Trophoblast cell (in vitro differentiated cells and primary cell): ENCODE data around the gene KRT73.
A peak's percentile ranks its signal among the peaks of the same experiment; 100 is the strongest.

ENCODE experiments used
- DNase-seq, 2 donors: peaks; one replicate each; pipeline ENCODE4 v3.0.0-alpha.2; 2016
- H2AFZ ChIP-seq: 2 replicates; pipeline ENCODE4 v1.6.1; 2013; ENCODE audit warnings: low read length, moderate library complexity, mild to moderate bottlenecking; ENCODE audit not compliant: insufficient read depth, poor library complexity
- H2AK5ac ChIP-seq: 2 replicates; pipeline ENCODE4 v1.6.1; 2013; ENCODE audit warnings: mild to moderate bottlenecking, low read length
- H2BK120ac ChIP-seq: 2 replicates; pipeline ENCODE4 v1.6.1; 2013; ENCODE audit warnings: low read length, mild to moderate bottlenecking, moderate library complexity; ENCODE audit not compliant: insufficient read depth, poor library complexity
- H2BK12ac ChIP-seq: 2 replicates; pipeline ENCODE4 v1.6.1; 2013; ENCODE audit warnings: mild to moderate bottlenecking, low read length, moderate library complexity
- H2BK5ac ChIP-seq: 2 replicates; pipeline ENCODE4 v1.6.1; 2013; ENCODE audit warnings: low read length, low read depth, moderate library complexity, mild to moderate bottlenecking; ENCODE audit not compliant: poor library complexity
- H3K14ac ChIP-seq: 2 replicates; pipeline ENCODE4 v1.6.1; 2013; ENCODE audit warnings: mild to moderate bottlenecking, low read length
- H3K18ac ChIP-seq: 2 replicates; pipeline ENCODE4 v1.6.1; 2013; ENCODE audit warnings: mild to moderate bottlenecking, low read length
- H3K23ac ChIP-seq: 2 replicates; pipeline ENCODE4 v1.6.1; 2013; ENCODE audit warnings: low read length
- H3K27ac ChIP-seq: 2 replicates; pipeline ENCODE4 v1.5.1; 2013; ENCODE audit warnings: low read depth, mild to moderate bottlenecking, inconsistent platforms, low read length, moderate library complexity
- H3K27me3 ChIP-seq: 2 replicates; pipeline ENCODE4 v1.6.1; 2013; ENCODE audit warnings: inconsistent platforms, mild to moderate bottlenecking, low read length, moderate library complexity; ENCODE audit not compliant: insufficient read depth
- H3K36me3 ChIP-seq, 2 experiments: 1 replicate in 1 of 2; 2 replicates in 1 of 2; pipeline ENCODE4 v1.6.1; 2013; ENCODE audit warnings: low read length in 2 of 2, mild to moderate bottlenecking in 2 of 2, moderate library complexity in 1 of 2; ENCODE audit not compliant: insufficient read depth in 2 of 2, control insufficient read depth in 1 of 2
- H3K4ac ChIP-seq: 2 replicates; pipeline ENCODE4 v1.6.1; 2013; ENCODE audit warnings: low read depth, mild to moderate bottlenecking, low read length, moderate library complexity
- H3K4me1 ChIP-seq, 2 experiments: 1 replicate in 1 of 2; 2 replicates in 1 of 2; pipeline ENCODE4 v1.6.1; 2013; ENCODE audit warnings: low read length in 2 of 2, mild to moderate bottlenecking in 2 of 2, moderate library complexity in 1 of 2; ENCODE audit not compliant: insufficient read depth in 2 of 2, control insufficient read depth in 1 of 2
- H3K4me2 ChIP-seq: 2 replicates; pipeline ENCODE4 v1.6.1; 2013; ENCODE audit warnings: inconsistent platforms, mild to moderate bottlenecking, low read length, moderate library complexity
- H3K4me3 ChIP-seq: 2 replicates; pipeline ENCODE4 v1.5.1; 2013; ENCODE audit warnings: mild to moderate bottlenecking, low read depth, low read length, inconsistent platforms
- H3K79me1 ChIP-seq: one replicate; pipeline ENCODE4 v1.6.1; 2013; ENCODE audit warnings: low read length
- H3K79me2 ChIP-seq: 2 replicates; pipeline ENCODE4 v1.6.1; 2013; ENCODE audit warnings: low read length, mild to moderate bottlenecking; ENCODE audit not compliant: control insufficient read depth, insufficient read depth, poor library complexity
- H3K9ac ChIP-seq: 2 replicates; pipeline ENCODE4 v1.6.1; 2013; ENCODE audit warnings: mild to moderate bottlenecking, low read length
- H3K9me3 ChIP-seq: 2 replicates; pipeline ENCODE4 v1.6.1; 2013; ENCODE audit warnings: low read depth, mild to moderate bottlenecking, control low read depth, inconsistent platforms, low read length; ENCODE audit not compliant: insufficient read depth
- H4K12ac ChIP-seq: 2 replicates; pipeline ENCODE4 v1.6.1; 2013; ENCODE audit warnings: low read depth, mild to moderate bottlenecking, low read length, moderate library complexity
- H4K8ac ChIP-seq: 2 replicates; pipeline ENCODE4 v1.6.1; 2013; ENCODE audit warnings: low read depth, mild to moderate bottlenecking, low read length, moderate library complexity
- H4K91ac ChIP-seq: one replicate; pipeline ENCODE4 v1.6.1; 2013; ENCODE audit warnings: low read depth, mild to moderate bottlenecking, low read length, moderate library complexity
- WGBS: extraction: QIAGEN DNeasy Blood & Tissue Kit; methylation state at CpG from one replicate; pipeline ENCODE4 v1.1.7; 2013; ENCODE audit warnings: missing lambda C conversion rate; ENCODE audit not compliant: insufficient read length, insufficient coverage; ENCODE audit errors: extremely low coverage; 5-methylcytosine and 5-hydroxymethylcytosine counted together

Gene KRT73

DNA sequence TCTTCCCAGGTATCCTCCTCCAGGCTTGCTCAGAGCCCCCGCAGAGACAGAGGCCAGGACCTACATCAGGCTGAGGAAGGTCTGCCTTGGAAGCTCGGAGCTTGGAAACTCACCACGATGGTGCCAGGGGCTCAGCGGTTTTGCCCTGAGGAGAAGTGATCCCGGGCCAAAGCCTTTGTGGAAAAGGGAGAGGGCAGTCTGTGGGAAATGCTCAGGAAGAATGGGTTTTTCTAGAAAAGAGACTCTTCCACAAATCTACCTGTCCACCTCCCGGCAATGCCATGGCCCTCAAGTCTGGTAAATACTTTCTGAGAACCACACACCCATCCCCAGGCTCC, 25.7 kb upstream of the KRT73 start:
- H3K4me1 ChIP-seq: no peaks in the 10 kb centered on the region
- H3K9ac ChIP-seq: no peak overlapping the region
- no peak overlapping the region for H2BK5ac ChIP-seq
- no peak overlapping the region for H4K12ac ChIP-seq
- no CpG with 5 or more reads among the region's 6 CpGs for WGBS
- H3K27ac ChIP-seq: no peak overlapping the region
- no peak overlapping the region for H3K18ac ChIP-seq
- H3K4me3 ChIP-seq: no peak overlapping the region
- H2BK12ac ChIP-seq: no peak overlapping the region
- no peaks in the 10 kb centered on the region for H3K36me3 ChIP-seq
- no peak overlapping the region for H2BK120ac ChIP-seq
- H3K27me3 ChIP-seq: no peaks in the 10 kb centered on the region
- H4K8ac ChIP-seq: no peak overlapping the region
- no peaks in the 10 kb centered on the region for H3K79me1 ChIP-seq
- no peak overlapping the region for H4K91ac ChIP-seq
- DNase-seq: no peak
- H3K14ac ChIP-seq: no peak overlapping the region
- no peaks in the 10 kb centered on the region for H3K9me3 ChIP-seq
- H2AK5ac ChIP-seq: no peak overlapping the region
- H3K79me2 ChIP-seq: no peaks in the 10 kb centered on the region
- no peak overlapping the region for H3K23ac ChIP-seq
- H3K4me2 ChIP-seq: no peak overlapping the region
- no peak overlapping the region for H3K4ac ChIP-seq
- no peak overlapping the region for H2AFZ ChIP-seq

DNA sequence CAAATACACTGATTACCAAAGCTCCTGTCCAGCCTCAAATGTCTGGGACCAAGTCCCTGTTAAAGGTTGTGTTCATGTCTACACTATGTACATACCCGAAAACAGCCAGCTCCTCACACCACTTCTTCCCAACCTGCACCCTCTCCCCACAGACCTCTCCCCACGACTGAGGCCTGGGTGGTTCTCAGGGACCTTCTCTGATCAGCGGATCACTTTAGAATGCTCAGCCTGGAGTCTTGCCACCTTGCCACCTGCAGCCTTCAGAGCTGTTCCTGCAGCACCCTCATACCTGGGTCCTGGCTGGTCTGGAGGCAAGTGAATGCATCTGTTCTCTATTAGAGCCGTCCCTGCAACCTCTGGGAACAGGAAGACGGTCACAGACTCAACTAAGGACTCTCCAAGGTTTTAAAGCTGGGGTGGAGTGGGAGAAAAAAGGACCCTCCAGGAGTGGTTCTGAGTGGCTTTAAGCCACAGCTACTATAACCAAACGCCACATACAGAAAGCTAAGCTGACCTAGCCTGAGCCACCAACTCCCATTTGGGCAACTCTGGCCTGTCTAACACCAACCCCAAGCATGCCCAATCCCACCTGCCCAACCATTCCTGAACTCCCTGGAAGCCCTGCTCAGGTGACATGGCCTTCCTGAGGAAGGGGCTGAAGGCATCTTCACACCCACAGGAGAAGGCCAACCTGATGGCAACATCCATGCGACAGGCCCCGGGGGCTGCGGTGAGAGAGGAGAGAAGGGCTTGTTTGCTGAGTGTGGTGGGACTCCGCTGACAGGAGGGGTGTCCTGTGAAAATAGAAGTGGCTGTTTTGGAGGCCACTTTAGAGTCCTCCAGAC, 25.1 kb upstream of the KRT73 start:
- no peak overlapping the region for H2BK12ac ChIP-seq
- no peak overlapping the region for H3K14ac ChIP-seq
- H4K12ac ChIP-seq: no peak overlapping the region
- no peak overlapping the region for H2BK120ac ChIP-seq
- H4K8ac ChIP-seq: no peak overlapping the region
- H3K23ac ChIP-seq: no peak overlapping the region
- H3K36me3 ChIP-seq: no peaks in the 10 kb centered on the region
- no peaks in the 10 kb centered on the region for H3K9me3 ChIP-seq
- no peak overlapping the region for H3K9ac ChIP-seq
- no peaks in the 10 kb centered on the region for H3K4me1 ChIP-seq
- no CpG with 5 or more reads among the region's 10 CpGs for WGBS
- H3K18ac ChIP-seq: no peak overlapping the region
- no peak overlapping the region for H3K27ac ChIP-seq
- H2AFZ ChIP-seq: no peak overlapping the region
- no peak overlapping the region for H3K4me2 ChIP-seq
- no peak for DNase-seq
- no peaks in the 10 kb centered on the region for H3K79me2 ChIP-seq
- no peaks in the 10 kb centered on the region for H3K27me3 ChIP-seq
- H3K4ac ChIP-seq: no peak overlapping the region
- no peak overlapping the region for H2BK5ac ChIP-seq
- H3K79me1 ChIP-seq: no peaks in the 10 kb centered on the region
- H2AK5ac ChIP-seq: no peak overlapping the region
- H3K4me3 ChIP-seq: no peak overlapping the region
- no peak overlapping the region for H4K91ac ChIP-seq

DNA sequence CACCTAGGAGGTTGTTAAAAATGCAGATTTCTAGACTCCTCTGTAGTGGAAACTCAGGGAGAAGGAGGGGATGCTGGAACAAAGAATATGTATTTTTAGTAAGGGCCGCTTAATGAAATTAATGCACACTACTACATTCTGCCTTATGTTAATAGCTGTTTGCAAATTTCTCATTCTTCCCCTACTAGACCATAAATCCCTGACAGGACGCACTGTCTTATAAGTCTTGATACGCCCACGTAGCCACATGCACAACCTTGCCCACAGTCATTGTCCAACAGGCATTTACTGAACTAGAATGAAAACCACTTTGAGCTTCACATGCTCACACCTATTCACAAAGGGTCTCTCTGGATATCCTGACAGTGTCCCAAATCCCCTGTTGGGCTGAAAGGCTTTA, 23.1 kb upstream of the KRT73 start:
- Histone ChIP-seq H3K14ac (no peak overlapping the region), H2AFZ (no peak overlapping the region), H2BK5ac (no peak overlapping the region), H2AK5ac (no peak overlapping the region), H3K4me3 (no peak overlapping the region), H2BK12ac (no peak overlapping the region), H4K8ac (no peak overlapping the region), H4K91ac (no peak overlapping the region), H4K12ac (no peak overlapping the region), H3K79me1 (no peaks in the 10 kb centered on the region), H3K27ac (no peak overlapping the region), H3K4me2 (no peak overlapping the region), H3K9me3 (no peaks in the 10 kb centered on the region), H2BK120ac (no peak overlapping the region), H3K9ac (no peak overlapping the region), H3K36me3 (no peaks in the 10 kb centered on the region), H3K4ac (no peak overlapping the region), H3K18ac (no peak overlapping the region), H3K4me1 (no peaks in the 10 kb centered on the region), H3K23ac (peak overlapping the region; percentile 31), H3K79me2 (no peaks in the 10 kb centered on the region), H3K27me3 (no peaks in the 10 kb centered on the region)
- no CpG with 5 or more reads among the region's 4 CpGs for WGBS
- no peak for DNase-seq

DNA sequence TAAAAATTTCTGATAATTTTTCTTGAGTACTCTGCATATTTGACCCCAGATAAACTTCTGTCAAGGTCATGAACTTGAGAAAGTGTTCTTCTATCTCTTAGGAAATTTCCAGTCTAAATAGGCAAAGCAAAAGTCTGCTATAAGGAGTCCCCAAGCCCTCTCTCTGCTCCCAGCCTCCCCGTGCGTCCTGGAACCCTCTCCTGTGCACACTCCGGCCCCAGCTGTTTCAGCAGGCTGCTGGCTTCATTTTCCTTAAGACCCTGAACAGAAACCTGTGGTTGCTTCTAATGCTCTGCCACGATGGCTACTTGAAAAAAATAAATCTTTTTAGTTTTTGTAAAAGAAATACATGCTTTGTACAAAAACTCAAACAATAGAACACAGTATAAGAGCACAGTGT, 18.9 kb upstream of the KRT73 start:
- Histone ChIP-seq H2BK120ac (no peak overlapping the region), H2BK12ac (no peak overlapping the region), H2AFZ (no peak overlapping the region), H3K27ac (no peak overlapping the region), H4K91ac (no peak overlapping the region), H4K12ac (no peak overlapping the region), H3K14ac (no peak overlapping the region), H2AK5ac (no peak overlapping the region), H3K9me3 (peaks cover 2% of the 10 kb centered on the region), H3K36me3 (no peaks in the 10 kb centered on the region), H3K18ac (no peak overlapping the region), H3K9ac (no peak overlapping the region), H3K4ac (no peak overlapping the region), H3K4me1 (no peaks in the 10 kb centered on the region), H3K4me3 (no peak overlapping the region), H3K79me1 (no peaks in the 10 kb centered on the region), H3K23ac (no peak overlapping the region), H4K8ac (no peak overlapping the region), H3K79me2 (no peaks in the 10 kb centered on the region), H2BK5ac (no peak overlapping the region), H3K27me3 (no peaks in the 10 kb centered on the region), H3K4me2 (no peak overlapping the region)
- no CpG with 5 or more reads among the region's 4 CpGs for WGBS
- no peak for DNase-seq
